Peyer's patch (tissue), 4 donors: Measurements from ENCODE around the gene UCK2. TPM values are rescaled to one million over a fixed set of nuclear protein-coding genes. Genes with fewer than 3 reads are reported as not detected.

Source experiments
- DNase-seq, 3 donors: peaks; one replicate each; pipeline ENCODE4 v3.0.0-alpha.2; 2017 to 2019
- H3K27ac ChIP-seq, 4 donors: fragments of 200-600 bp; sonication (generic); one replicate each; pipeline ENCODE4 v1.5.1; 2016 to 2019
- H3K27me3 ChIP-seq, 2 donors: fragments of 200-600 bp; sonication (generic); one replicate each; pipeline ENCODE4 v1.5.1; 2019
- H3K36me3 ChIP-seq, 3 donors: fragments of 200-600 bp; sonication (generic); one replicate each; pipeline ENCODE4 v1.5.1; 2016 to 2019
- H3K4me1 ChIP-seq, 4 donors: fragments of 200-600 bp; sonication (generic); one replicate each; pipeline ENCODE4 v1.5.1; 2016 to 2019
- H3K4me3 ChIP-seq, 4 donors: fragments of 200-600 bp; sonication (generic); 1 replicate in 3 of 4; 2 replicates in 1 of 4; pipeline ENCODE4 v1.5.1; 2016 to 2019; ENCODE audit warnings: mild to moderate bottlenecking in 1 of 4
- H3K9me3 ChIP-seq, 4 donors: fragments of 200-600 bp; sonication (generic); one replicate each; pipeline ENCODE4 v1.5.1; 2016 to 2019; ENCODE audit warnings: mild to moderate bottlenecking in 1 of 4
- POLR2A ChIP-seq, 2 donors: fragments of 450-650 bp; IDR thresholded peaks; one replicate each; pipeline ENCODE4 v1.5.1; 2017; ENCODE audit warnings: antibody characterized with exemption in 2 of 2, mild to moderate bottlenecking in 2 of 2, moderate library complexity in 2 of 2
- total RNA-seq, 4 donors: library from RNA; depleted of rRNA; stranded (reverse); fragments of >200 nt; gene quantifications; one replicate each; pipeline ENCODE4 v1.1.0, GENCODE V29; 2016
- TF ChIP-seq, protein P1 (sequence below), 6 experiments: fragments of 450-650 bp in 4 of 6; fragments of 200-600 bp in 2 of 6; sonication (generic) in 1 of 6; IDR thresholded peaks; one replicate each; pipeline ENCODE4 v1.5.1; 2017 to 2019; ENCODE audit warnings: antibody characterized with exemption in 6 of 6, mild to moderate bottlenecking in 3 of 6, moderate library complexity in 1 of 6

Gene UCK2
- total RNA-seq, 4 donors from 2014 or later, result 36.3 to 117 (median 84.7) TPM

DNA sequence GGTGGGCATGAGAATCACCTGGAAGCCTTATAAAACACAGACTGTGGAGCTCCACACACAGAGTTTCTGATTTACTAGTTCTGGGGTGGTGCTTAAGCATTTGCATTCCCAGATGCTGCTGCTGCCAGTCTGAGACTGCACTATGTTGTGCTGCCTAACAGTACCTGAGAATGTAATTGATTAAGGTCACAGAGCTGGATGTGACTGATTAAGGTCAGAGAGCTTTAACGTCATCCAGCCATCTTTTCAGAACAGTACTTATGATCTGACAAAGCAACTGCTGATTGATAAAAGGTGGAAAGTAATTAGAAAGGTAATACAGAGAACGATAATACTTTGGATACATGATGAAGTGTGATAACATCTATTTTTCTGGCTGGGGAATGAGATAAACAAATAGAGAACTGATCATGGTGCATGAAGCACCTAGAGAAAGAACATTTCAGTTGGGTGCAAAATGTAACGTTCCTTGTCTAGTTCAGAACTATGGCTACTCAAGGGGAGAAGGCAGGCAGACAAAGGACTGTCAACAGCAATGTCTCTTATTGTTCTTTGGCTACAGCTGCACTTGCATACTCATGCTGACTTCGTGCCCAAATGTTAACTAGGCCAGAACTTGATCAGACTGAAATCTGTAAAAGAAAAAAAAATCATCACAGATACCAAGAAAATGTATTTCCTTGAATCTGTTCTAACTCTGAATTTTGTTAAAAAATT, 3.7 kb upstream of the UCK2 start:
- Histone ChIP-seq H3K4me3 (no peak overlapping the region), H3K9me3 (no peaks in the 10 kb centered on the region), H3K36me3 (no peaks in the 10 kb centered on the region), H3K27me3 (no peaks in the 10 kb centered on the region), H3K27ac (no peak overlapping the region), H3K4me1 (peaks cover 0 to 7% (median 3%) of the 10 kb centered on the region in 4 donors)
- no peak for TF ChIP-seq POLR2A (IDR thresholded peaks at IDR 0.05)
- TF ChIP-seq, protein P1, sequence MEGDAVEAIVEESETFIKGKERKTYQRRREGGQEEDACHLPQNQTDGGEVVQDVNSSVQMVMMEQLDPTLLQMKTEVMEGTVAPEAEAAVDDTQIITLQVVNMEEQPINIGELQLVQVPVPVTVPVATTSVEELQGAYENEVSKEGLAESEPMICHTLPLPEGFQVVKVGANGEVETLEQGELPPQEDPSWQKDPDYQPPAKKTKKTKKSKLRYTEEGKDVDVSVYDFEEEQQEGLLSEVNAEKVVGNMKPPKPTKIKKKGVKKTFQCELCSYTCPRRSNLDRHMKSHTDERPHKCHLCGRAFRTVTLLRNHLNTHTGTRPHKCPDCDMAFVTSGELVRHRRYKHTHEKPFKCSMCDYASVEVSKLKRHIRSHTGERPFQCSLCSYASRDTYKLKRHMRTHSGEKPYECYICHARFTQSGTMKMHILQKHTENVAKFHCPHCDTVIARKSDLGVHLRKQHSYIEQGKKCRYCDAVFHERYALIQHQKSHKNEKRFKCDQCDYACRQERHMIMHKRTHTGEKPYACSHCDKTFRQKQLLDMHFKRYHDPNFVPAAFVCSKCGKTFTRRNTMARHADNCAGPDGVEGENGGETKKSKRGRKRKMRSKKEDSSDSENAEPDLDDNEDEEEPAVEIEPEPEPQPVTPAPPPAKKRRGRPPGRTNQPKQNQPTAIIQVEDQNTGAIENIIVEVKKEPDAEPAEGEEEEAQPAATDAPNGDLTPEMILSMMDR (IDR thresholded peaks at IDR 0.05), result no peak
- DNase-seq, result no peak

DNA sequence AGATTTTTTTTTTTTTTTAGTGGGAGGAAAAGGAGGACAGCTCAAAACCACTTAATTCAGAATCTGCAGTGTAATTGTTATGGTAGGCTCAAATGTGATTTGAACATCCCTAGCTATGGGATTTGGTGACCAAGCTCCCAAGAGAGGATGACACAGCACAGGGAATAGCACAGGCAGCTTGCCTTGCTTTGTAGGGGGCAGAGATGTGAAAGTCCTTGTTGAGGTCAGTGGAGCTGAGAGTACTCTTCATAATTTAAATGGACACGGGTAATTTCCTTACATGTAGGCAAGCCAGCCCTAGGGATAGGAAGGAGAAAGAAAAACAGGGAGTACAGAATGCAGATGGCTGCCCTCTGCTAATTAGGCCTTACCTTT, 3.2 kb upstream of the UCK2 start:
- Histone ChIP-seq H3K4me3 (no peak overlapping the region), H3K9me3 (no peaks in the 10 kb centered on the region), H3K27me3 (no peaks in the 10 kb centered on the region), H3K4me1 (peaks cover 0 to 10% (median 6%) of the 10 kb centered on the region in 4 donors), H3K27ac (no peak overlapping the region), H3K36me3 (no peaks in the 10 kb centered on the region)
- TF ChIP-seq, protein P1 (IDR thresholded peaks at IDR 0.05), result no peak
- no peak for TF ChIP-seq POLR2A (IDR thresholded peaks at IDR 0.05)
- no peak for DNase-seq

DNA sequence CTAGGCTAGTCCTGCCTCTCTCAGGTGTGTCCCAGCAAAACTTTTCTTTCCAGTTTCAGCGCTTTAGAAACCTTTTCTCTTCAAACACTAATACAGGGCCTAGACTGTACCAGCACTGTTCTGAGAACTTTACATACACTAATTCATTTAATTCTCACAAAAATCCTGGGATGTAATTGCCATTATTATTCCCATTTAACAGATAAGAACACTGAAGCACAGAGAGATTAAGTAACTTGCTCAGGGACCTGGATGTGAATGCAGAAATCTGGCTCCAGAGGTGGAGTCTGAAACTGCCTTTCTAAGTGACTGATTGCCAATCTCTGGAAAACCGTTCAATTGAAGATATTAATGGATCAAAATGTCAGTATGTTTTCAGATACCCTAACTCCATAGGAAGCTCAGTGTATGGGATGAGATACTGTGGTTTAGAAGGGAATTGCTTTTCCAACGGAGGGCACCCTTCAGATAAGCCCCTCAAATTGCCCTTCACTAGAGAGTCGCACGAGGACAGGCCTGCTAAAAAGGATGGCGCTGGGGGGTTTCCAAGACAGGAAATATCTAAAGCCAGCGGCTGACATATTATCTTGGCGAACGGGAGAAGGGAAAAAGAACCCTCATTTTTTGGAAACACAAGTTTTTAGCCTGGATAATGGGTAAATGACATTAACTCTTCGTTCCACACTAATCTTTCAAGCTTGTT, 698 bp upstream of the UCK2 start:
- no peak for DNase-seq
- no peaks in the 10 kb centered on the region for H3K9me3 ChIP-seq
- TF ChIP-seq, protein P1 (IDR thresholded peaks at IDR 0.05), result no peak
- no peak for TF ChIP-seq POLR2A (IDR thresholded peaks at IDR 0.05)
- H3K36me3 ChIP-seq, result no peaks in the 10 kb centered on the region
- peaks cover 0 to 18% (median 6%) of the 10 kb centered on the region in 4 donors for H3K4me1 ChIP-seq
- H3K27me3 ChIP-seq, result no peaks in the 10 kb centered on the region
- peak overlapping the region; percentile 79 to 100 (median 90) for H3K4me3 ChIP-seq
- peak overlapping the region; percentile 73 to 98 (median 88) for H3K27ac ChIP-seq

DNA sequence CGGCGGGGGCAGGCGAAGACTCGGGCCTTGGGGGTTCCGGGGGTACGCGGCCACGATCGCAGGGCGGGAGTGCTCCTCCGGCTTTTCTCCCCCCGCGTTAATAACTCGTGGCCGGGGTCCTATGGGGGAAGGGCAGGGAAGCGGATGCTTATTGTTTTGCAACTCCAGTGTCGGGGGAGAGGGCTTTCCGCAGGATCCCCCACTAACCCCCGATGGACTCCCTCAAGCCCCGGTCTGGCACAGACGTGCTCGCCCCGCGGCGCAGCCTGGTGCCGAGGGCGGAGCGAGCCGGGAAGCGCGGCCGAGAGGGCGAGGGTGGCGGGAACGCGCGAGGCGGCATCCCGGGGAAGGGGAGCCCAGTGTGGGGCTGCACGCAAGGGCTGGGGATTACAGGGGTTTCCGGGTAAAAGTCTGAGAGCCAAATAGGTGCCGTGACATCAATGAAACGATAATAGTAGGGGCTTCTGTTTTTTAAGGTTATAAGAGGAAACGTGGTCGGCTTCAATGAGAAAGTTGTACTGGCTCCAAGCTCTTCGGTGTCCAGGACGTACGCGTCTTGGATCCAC, 772 bp downstream of the UCK2 start:
- peak overlapping the region; percentile 79 to 100 (median 90) for H3K4me3 ChIP-seq
- no peaks in the 10 kb centered on the region for H3K9me3 ChIP-seq
- no peaks in the 10 kb centered on the region for H3K36me3 ChIP-seq
- H3K27ac ChIP-seq, result peak overlapping the region; percentile 73 to 98 (median 88)
- peaks cover 0 to 18% (median 6%) of the 10 kb centered on the region in 4 donors for H3K4me1 ChIP-seq
- TF ChIP-seq, protein P1 (IDR thresholded peaks at IDR 0.05), result peak in 1 of 6 experiments; percentile 1
- no peak for TF ChIP-seq POLR2A (IDR thresholded peaks at IDR 0.05)
- no peaks in the 10 kb centered on the region for H3K27me3 ChIP-seq
- DNase-seq, result peak; percentile 39 to 74 (median 63)

DNA sequence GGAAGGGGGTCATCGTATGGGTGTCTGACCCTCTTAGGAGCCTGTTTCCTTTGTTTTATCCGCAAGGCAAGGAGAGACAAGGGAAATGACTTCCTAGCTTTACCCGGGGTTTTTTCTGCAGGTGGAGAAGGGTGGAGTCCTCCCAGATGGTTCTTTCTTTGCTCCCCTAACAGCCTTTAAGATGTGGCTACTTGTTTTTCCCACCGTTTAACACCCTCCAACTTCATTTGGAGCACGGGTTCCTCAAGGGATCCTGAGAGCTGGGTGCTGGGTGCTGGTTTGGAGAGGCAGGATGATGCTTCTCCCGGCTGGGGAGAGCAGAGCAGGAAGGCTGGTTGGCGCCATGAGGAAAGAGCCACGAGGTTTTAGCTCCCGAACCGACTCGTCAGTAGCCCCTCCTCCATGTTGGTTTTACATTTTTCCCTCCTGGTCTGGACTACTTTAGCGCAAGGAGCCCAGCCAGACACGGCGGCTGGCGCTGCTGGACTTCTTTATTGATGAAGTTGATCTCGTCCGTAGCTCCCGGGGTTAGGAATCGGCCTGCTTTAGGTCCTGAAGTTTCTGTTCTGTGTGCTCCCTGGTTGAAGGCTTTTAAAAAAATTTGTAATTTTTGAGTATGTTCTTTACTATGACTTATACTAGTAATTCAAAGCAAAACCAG, 1.4 kb downstream of the UCK2 start:
- Histone ChIP-seq H3K4me1 (peaks cover 0 to 18% (median 6%) of the 10 kb centered on the region in 4 donors), H3K27ac (peak overlapping the region; percentile 73 to 98 (median 88)), H3K27me3 (no peaks in the 10 kb centered on the region), H3K4me3 (peak overlapping the region; percentile 79 to 100 (median 90)), H3K9me3 (no peaks in the 10 kb centered on the region), H3K36me3 (no peaks in the 10 kb centered on the region)
- TF ChIP-seq, protein P1 (IDR thresholded peaks at IDR 0.05), result no peak
- TF ChIP-seq POLR2A (IDR thresholded peaks at IDR 0.05), result no peak
- peak; percentile 32 to 68 (median 67) for DNase-seq
